GM15510 (cell line): ENCODE results near the gene APOLD1.

Experiments
- POLR2A ChIP-seq: IDR thresholded peaks from 3 replicates; pipeline ENCODE4 v1.6.1; 2011; ENCODE audit warnings: borderline replicate concordance; ENCODE audit not compliant: insufficient read length; ENCODE audit errors: extremely low read depth

Gene APOLD1, protein sequence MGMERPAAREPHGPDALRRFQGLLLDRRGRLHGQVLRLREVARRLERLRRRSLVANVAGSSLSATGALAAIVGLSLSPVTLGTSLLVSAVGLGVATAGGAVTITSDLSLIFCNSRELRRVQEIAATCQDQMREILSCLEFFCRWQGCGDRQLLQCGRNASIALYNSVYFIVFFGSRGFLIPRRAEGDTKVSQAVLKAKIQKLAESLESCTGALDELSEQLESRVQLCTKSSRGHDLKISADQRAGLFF

DNA sequence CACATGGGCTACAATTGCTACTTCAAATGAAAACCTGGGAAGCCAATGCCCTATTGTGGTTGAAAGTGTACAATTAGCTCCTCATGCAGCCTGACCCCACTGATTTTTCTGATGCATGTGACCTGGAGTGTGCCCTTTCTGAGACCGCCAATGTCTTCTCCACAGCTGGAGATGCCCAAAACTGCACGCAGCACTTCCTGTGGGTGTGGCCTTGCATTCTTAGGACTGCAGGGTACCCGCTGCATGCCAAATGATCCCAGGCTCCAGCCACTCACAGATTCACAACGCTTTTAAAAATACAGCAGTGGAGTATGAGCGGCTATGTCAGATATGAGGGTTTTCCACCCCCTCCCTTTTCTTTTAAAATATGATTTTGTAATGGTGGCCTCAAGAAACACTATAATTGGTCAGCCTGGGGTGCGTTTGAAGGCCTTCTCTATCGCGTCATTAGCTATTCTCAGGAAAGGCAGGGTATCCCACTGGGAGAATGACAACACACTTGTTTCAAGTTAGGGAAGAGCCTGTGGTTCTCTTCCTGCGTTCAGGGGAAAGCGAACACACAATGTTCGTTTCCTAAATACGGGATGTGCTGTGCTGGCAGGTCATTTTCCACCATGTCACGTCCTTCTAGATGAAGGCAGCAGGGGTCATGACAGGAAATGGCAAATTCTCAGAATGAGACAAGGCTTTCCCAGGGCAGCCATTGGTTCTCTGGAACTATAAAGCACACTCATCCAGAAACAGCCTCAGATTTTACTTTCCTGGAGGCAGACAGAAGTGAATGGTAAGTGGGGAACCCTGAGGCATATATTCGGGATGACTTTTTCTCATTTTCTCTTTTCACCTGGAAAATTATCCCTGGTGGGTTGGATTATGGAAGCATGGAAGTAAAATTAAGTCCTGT lies at the start of gene APOLD1:
APOLD1 (plus strand) TSS at position 749 of the 904 bp plus-strand sequence; CDS start at position 782, 33 bp downstream.
- TF ChIP-seq POLR2A: no peak

DNA sequence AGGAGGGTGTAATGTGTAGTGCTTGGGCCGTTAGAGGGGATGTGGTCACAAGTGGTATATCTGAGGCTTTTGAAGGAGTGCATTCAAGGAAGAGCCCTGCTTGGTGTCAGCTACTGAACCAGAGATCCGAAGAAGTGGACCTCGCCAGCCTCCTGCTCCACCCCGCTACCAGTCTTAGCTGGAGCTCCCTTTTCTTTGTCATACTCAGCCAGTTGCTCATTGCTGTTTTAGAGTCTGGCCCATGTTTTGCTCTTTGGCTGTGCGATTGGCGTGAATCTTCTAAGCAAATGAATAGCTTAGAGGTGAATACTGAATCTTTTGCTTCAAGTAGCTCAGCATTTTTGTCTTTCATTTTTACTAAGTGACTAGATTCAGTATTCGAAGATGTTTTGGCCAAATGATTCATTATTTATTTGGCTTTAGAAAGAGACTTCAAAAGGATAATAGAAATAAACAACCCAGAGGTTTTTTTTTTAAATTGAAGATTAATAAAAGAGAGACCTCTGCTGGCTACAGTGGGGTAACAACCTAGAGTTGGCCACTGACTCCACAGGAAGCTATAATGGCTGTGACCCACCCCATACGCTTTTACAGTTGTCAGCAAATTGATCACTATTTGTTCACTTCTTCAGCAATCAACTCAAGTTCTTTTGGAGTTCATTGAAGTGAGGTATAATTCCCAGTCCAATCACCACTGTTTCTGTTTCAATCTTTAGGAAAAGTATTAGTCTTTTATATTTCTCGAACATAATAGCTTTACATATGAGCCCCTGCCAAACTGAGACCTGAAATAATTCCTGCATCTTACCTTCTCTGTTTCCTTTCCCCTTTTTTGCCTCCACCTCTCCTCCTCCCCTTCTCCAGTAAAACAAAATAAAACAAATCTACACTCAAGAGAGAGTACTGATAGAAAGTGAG lies 48.4 kb upstream of the APOLD1 start:
- no peak for TF ChIP-seq POLR2A

DNA sequence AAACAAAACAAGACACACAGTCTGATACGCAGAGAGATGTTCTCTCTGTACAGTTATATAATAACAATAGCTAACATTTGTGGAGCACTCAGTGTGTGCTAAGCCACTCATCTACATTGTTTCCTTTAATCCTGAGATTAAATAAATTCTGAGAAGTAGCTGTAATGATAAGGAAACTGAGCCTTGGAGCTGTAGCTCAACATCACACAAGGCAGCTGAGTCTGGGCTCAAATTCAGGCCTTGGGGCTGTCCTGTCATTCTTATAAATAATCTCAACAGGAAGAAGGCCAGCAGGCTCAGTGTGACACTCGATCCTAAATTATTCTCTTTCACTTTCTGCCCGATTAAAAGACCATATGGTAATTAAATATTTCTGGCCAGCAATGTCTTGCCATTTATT lies 43.8 kb upstream of the APOLD1 start:
- TF ChIP-seq POLR2A: no peak

DNA sequence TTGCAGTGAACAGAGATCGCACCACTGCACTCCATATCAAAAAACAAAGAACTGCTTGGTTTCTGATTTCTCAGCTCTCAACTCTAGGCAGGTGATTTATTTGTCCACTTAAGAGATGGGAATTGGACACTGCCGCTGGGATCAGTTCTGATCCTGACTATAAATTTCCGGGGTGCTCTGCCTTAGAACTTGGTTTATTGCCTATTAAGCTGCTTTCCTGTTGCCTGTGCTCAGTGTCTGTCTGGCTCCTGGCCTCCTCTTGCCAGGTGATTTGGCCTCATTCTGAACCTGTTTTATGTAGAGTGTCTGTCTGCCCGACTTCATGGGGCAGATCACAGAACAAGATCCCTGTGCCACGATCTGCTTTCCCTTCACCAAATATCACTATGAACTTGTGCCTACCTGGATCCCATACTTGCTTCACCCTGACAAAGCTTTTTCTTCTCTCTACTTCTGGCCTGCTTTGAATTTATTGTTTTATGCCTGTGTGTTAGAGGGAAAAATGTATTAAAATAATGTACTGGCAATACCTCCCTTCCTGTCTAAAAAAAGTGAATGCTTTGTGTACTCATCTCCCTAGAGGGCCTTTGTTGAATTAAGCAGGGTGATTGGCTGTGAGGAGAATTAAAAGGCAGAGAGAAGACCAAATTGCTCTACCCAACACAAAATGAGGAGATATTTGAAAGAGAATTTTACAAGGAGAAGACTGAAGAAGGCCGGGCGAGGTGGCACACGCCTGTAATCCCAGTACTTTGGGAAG lies 40.7 kb upstream of the APOLD1 start:
- TF ChIP-seq POLR2A: no peak

DNA sequence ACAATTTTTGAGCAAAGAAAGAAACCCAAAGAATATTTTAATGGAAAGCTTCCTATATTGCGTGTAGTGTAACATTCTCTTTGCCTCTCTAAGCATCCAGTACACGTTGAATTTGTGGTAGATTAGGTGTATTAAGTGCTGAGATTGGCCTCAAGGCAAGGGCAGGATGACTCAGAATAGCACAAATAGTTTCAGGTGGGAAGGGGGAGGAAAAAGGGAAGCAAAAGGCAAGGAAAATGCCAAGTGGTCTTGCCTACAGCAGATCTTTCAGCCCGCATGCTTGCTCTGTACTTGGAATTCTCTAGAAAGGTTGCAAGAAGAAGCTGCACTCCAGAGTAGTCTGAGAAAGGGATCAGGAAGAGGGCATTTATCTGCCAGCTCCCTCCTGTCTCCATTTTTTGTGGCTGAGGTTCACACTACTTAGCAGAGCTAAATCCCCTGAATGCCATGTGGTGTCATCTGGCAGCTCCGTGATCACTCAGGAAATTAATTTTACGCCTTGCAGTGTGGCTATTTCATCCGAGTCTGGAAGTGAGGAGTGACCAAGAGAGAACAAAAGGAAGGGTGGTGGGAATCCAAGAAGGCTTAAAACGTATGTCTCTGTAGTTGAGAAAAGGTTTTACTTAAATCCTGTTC lies 39.8 kb upstream of the APOLD1 start:
- TF ChIP-seq POLR2A: no peak

DNA sequence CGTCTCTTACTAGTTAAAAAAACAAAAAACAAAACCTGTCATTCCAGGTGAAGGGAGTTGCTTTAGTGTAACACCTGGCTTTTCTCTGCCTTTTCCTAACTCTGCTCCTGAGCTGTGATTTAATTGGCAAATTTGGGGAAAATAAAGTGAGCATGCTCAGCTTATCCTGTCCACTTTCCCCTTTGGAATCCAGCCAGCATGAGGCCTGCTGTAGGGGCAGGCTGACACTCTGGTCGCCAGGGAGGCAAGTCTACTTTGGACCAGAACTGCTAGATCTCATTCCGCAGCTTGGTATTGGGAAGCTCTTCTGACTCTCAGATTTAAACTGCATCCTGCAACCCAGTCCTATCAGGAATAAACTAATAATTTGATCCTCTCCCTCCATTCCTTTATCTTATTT lies 38.2 kb upstream of the APOLD1 start:
- no peak for TF ChIP-seq POLR2A

DNA sequence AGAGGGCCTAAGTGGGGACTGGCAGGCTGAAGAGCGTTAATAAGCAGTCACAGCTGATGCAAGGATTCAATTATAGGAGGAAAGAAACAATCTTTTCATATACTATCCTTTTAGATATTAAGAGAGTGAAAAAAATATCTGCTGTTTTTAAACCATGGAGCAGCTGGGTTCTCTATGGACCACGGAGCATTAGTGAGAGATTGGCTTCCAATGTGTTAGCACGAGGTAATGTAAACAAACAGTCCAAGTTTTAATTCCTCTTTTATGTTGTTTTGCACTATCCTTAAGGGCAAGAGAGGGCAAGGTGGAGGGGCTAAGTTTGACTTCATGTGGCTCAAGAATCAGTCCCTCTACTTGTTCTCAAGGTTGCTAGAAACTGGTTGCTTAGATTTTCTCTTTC lies 37.4 kb upstream of the APOLD1 start:
- TF ChIP-seq POLR2A: no peak

DNA sequence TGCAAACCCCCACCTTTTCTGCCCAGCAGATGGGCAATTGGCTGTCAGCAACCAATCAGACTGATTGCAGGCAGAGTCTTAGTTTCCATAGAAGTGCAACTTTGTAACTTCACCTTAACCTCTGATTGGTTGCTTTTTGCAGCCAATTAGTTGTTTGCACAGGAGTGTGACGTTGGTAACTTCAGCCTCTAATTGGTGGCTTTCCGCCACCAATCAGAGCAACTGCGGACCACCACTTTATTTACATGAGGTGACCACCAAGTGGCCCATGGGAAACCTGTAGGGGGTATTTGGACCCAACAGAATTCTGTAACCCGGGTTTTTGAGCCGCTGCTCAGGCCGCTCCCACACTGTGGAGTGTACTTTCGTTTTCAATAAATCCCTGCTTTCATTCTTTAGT lies 36.0 kb upstream of the APOLD1 start:
- TF ChIP-seq POLR2A: no peak

DNA sequence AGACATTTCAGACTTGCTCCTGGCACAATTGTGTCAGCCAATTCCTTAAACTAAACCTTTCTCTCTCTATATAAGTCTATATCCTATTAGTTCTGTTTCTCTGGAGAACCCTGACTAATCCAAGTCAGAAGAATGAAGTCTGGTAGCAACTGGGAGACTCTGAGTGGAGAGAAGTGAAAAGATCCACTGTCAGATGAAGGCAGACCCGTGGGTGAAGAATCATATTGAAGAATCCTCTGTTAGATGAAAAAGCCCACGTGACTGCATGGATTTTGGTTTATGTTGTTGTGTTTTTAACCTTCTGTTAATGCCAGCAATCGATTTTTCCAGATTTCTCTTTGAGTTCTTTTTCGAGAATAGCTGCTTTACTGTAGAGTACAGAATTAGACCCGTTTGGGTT lies 29.5 kb upstream of the APOLD1 start:
- no peak for TF ChIP-seq POLR2A

DNA sequence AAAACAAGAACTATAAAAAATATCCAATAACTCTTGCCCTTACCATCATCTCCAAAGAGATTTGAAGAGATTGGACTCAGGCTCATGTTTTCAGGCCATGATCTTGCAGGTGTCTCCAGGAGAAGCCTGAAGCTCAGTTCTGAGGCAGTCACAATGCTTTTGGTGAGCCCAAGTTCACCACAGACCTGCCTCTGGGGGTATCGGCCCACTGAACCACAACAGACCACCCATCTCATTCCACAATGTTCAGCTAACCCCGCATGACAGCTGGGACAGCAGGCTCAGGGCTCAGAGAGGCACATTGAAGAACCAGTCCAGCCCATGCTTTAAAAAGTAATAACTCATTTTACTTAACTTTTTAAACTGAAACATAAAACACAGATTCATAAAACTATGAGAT lies 28.3 kb upstream of the APOLD1 start:
- TF ChIP-seq POLR2A: no peak

DNA sequence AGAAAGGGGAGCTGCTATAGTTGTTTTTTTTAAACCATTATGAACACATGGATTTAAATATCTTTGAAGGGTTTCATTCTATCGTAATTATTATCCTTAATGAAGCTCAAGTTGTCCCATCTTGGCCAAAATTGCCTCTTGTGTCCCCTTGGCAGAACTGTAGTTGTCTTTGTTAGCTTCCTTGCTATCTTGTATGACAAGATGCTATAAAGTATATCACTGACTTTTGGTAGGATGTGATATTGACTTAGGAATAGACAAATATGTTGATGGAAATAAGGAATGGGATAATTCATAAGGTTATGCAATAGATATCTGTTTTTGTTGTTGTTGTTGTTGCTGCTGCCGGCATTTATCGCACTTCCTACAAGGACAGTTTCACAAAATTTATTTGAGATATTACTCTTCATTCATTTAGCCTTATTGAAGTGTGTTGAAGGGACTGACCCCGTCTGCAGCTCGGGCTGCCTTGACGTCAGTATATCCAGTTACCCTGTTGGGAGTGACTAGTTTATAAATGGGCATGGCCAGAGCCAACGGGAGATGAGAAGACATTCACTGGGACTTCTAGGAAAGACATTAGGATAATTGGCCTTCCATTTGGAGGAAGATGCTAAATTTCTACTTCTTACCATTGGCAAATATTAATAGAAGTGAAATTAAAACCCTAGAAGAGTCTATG lies 26.1 kb upstream of the APOLD1 start:
- TF ChIP-seq POLR2A: no peak

DNA sequence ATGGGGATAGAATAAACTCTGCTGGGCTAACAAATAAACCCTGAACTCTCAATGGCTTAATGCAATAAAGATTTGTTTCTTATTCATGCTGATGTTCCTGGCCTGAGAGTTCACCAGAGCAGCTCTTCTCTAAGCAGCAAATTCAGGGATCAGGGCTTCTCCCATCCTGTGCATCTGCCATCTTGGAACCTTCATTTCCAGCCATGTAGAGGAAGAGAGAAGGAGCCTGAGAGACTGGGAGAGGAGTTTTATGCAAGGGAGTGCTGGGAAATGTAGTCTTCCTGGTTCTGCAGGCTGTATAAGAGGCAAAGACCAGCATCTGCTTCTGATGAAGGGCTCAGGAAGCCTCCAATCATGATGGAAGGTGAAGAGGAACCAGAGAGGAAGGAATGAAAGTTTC lies 20.6 kb upstream of the APOLD1 start:
- TF ChIP-seq POLR2A: no peak

DNA sequence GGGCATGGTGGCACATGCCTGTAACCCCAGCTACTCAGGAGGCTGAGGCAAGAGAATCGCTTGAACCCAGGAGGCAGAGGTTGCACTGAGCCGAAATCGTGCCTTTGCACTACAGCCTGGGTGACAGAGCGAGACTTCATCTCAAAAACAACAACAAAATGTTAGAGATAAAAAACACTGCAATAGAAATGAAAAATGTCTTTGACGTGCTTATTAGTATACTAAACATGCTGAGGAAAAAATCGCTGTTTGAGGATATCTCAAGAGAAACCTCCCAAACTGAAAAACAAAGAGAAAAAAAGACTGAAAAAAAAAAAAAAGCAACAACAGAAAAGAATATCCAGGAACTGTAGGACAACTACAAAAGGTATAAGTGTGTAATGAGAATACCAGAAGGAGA lies 15.2 kb upstream of the APOLD1 start:
- TF ChIP-seq POLR2A: no peak
